Gastroesophageal sphincter (tissue), 4 donors: ENCODE results near the gene FBXO15. TPM values are rescaled to one million over a fixed set of nuclear protein-coding genes. Genes with fewer than 3 reads are reported as not detected.

Experiments used
- ATAC-seq: fragments of 150-250 bp; one replicate; pipeline ENCODE4 v1.9.1; 2016; ENCODE audit warnings: mild to moderate bottlenecking, moderate library complexity
- H3K27ac ChIP-seq, 4 donors: fragments of 200-600 bp; sonication (generic) in 3 of 4; 1 replicate in 3 of 4; 2 replicates in 1 of 4; pipeline ENCODE4 v1.5.1; 2016 to 2019
- H3K27me3 ChIP-seq: fragments of 200-600 bp; sonication (generic); one replicate; pipeline ENCODE4 v1.5.1; 2019
- H3K36me3 ChIP-seq, 2 donors: fragments of 200-600 bp; sonication (generic); one replicate each; pipeline ENCODE4 v1.5.1; 2019; ENCODE audit warnings: control low read depth in 1 of 2
- H3K4me1 ChIP-seq, 3 donors: fragments of 200-600 bp; sonication (generic); 1 replicate in 2 of 3; 2 replicates in 1 of 3; pipeline ENCODE4 v1.5.1; 2016 to 2019; ENCODE audit warnings: control low read depth in 2 of 3
- H3K4me3 ChIP-seq, 2 donors: fragments of 200-600 bp; sonication (generic); one replicate each; pipeline ENCODE4 v1.5.1; 2019; ENCODE audit warnings: mild to moderate bottlenecking in 1 of 2, moderate library complexity in 1 of 2
- H3K9me3 ChIP-seq, 3 donors: fragments of 200-600 bp; sonication (generic); one replicate each; pipeline ENCODE4 v1.5.1; 2017 to 2019; ENCODE audit warnings: control low read depth in 2 of 3
- CTCF ChIP-seq, 4 experiments: fragments of 200-600 bp in 2 of 4; fragments of 450-650 bp in 2 of 4; sonication (generic) in 1 of 4; IDR thresholded peaks; one replicate each; pipeline ENCODE4 v1.5.1; 2017 to 2019; ENCODE audit warnings: antibody characterized with exemption in 4 of 4, mild to moderate bottlenecking in 2 of 4, moderate library complexity in 2 of 4
- EP300 ChIP-seq: sonication (generic); formaldehyde crosslinking; IDR thresholded peaks from one replicate; pipeline ENCODE4 v1.6.1; 2017; ENCODE audit warnings: antibody characterized with exemption, mild to moderate bottlenecking
- POLR2A ChIP-seq, 2 donors: fragments of 450-650 bp; IDR thresholded peaks; one replicate each; pipeline ENCODE4 v1.6.1; 2017; ENCODE audit warnings: antibody characterized with exemption in 2 of 2, mild to moderate bottlenecking in 2 of 2, moderate library complexity in 1 of 2
- POLR2AphosphoS5 ChIP-seq: sonication (generic); formaldehyde crosslinking; IDR thresholded peaks from one replicate; pipeline ENCODE4 v1.6.1; 2017; ENCODE audit warnings: antibody characterized with exemption
- WGBS, 2 donors: methylation state at CpG; one replicate each; pipeline ENCODE4 v1.1.5; 2018; ENCODE audit warnings: low coverage in 1 of 2; 5-methylcytosine and 5-hydroxymethylcytosine counted together
- total RNA-seq, 4 donors: library from RNA; depleted of rRNA; stranded (reverse); fragments of >200 nt; gene quantifications; one replicate each; pipeline ENCODE4 v1.1.0, GENCODE V29; 2016

FBXO15 gene
- total RNA-seq, 4 donors from 2014 or later, result 0.27 TPM; not detected in 3

- TF ChIP-seq CTCF (IDR thresholded peaks at IDR 0.05), result no peak
- no peak for TF ChIP-seq EP300
- TF ChIP-seq POLR2AphosphoS5, result no peak
- TF ChIP-seq POLR2A (IDR thresholded peaks at IDR 0.05), result no peak
- Histone ChIP-seq H3K36me3 (no peaks in the 10 kb centered on the region), H3K4me3 (no peak overlapping the region), H3K27ac (no peak overlapping the region), H3K27me3 (no peaks in the 10 kb centered on the region), H3K4me1 (no peaks in the 10 kb centered on the region), H3K9me3 (no peaks in the 10 kb centered on the region)
- no peak for ATAC-seq
- 74 to 81% methylated on average over 5 to 10 of the region's 10 CpGs for WGBS, 2 donors
Measured at GRCh38 chr18:74073957-74074667, 73.5 kb downstream of the FBXO15 start.

- TF ChIP-seq POLR2AphosphoS5 (no peak), POLR2A (IDR thresholded peaks at IDR 0.05) (no peak), EP300 (no peak), CTCF (IDR thresholded peaks at IDR 0.05) (no peak)
- Histone ChIP-seq H3K27me3 (peaks cover 7% of the 10 kb centered on the region), H3K4me3 (no peak overlapping the region), H3K36me3 (no peaks in the 10 kb centered on the region), H3K4me1 (no peaks in the 10 kb centered on the region), H3K27ac (no peak overlapping the region), H3K9me3 (no peaks in the 10 kb centered on the region)
- WGBS, 2 donors, result 86 to 93% methylated on average over 9 to 10 of the region's 13 CpGs
- ATAC-seq, result no peak
Measured at GRCh38 chr18:74069178-74070050, 78.2 kb downstream of the FBXO15 start.

- Histone ChIP-seq H3K27me3 (peaks cover 9% of the 10 kb centered on the region), H3K36me3 (no peaks in the 10 kb centered on the region), H3K27ac (no peak overlapping the region), H3K4me3 (no peak overlapping the region), H3K9me3 (no peaks in the 10 kb centered on the region), H3K4me1 (no peaks in the 10 kb centered on the region)
- no peak for ATAC-seq
- WGBS, 2 donors, result 79 to 85% methylated on average over 3 of the region's 3 CpGs
- TF ChIP-seq POLR2A (IDR thresholded peaks at IDR 0.05), result no peak
- TF ChIP-seq CTCF (IDR thresholded peaks at IDR 0.05), result no peak
- TF ChIP-seq EP300, result no peak
- TF ChIP-seq POLR2AphosphoS5, result no peak
Measured at GRCh38 chr18:74068296-74068695, 79.3 kb downstream of the FBXO15 start.

GRCh38 chr18:74066018-74066417 lies 81.6 kb downstream of the FBXO15 start:
- H3K4me1 ChIP-seq, result no peaks in the 10 kb centered on the region
- TF ChIP-seq CTCF (IDR thresholded peaks at IDR 0.05) (no peak), EP300 (no peak), POLR2AphosphoS5 (no peak), POLR2A (IDR thresholded peaks at IDR 0.05) (no peak)
- H3K36me3 ChIP-seq, result no peaks in the 10 kb centered on the region
- ATAC-seq, result no peak
- no peak overlapping the region for H3K27ac ChIP-seq
- 66 to 72% methylated on average over 6 to 7 of the region's 7 CpGs for WGBS, 2 donors
- H3K27me3 ChIP-seq, result peaks cover 9% of the 10 kb centered on the region
- H3K4me3 ChIP-seq, result no peak overlapping the region
- H3K9me3 ChIP-seq, result no peaks in the 10 kb centered on the region
